GM12874 (cell line): Measurements from ENCODE around the gene FAF1.
A peak's percentile ranks its signal among the peaks of the same experiment; 100 is the strongest.

ENCODE experiments used
- CTCF ChIP-seq: IDR thresholded peaks from 2 replicates; pipeline ENCODE4 v1.5.1; 2011; ENCODE audit warnings: low read depth, mild to moderate bottlenecking, control low read depth, low read length, moderate library complexity; ENCODE audit not compliant: insufficient read depth

The FAF1 gene

GRCh38 chr1:50959913-50960844 lies at the start of gene FAF1:
Gene FAF1 (minus strand): TSS chr1:50960267. CDS start chr1:50959811, 456 bp downstream.
- TF ChIP-seq CTCF = peak; percentile 27; the same call in 1 of the 2 replicates

GRCh38 chr1:51009381-51009780 lies 49.3 kb upstream of the FAF1 start:
- no peak for TF ChIP-seq CTCF

GRCh38 chr1:51002516-51002915 lies 42.4 kb upstream of the FAF1 start:
- no peak for TF ChIP-seq CTCF

GRCh38 chr1:51000651-51001050 lies 40.6 kb upstream of the FAF1 start:
- TF ChIP-seq CTCF = no peak

GRCh38 chr1:51000160-51000559 lies 40.1 kb upstream of the FAF1 start:
- no peak for TF ChIP-seq CTCF

GRCh38 chr1:50996083-50996482 lies 36.0 kb upstream of the FAF1 start:
- TF ChIP-seq CTCF = no peak

- TF ChIP-seq CTCF = no peak
Observed at GRCh38 chr1:50995651-50996050, 35.6 kb upstream of the FAF1 start.
